A549 (cell line): ENCODE data around the gene RYR3. TPM values are rescaled to one million over a fixed set of nuclear protein-coding genes. Genes with fewer than 3 reads are reported as not detected.

Source experiments
- ATAC-seq, 2 experiments: fragments of 200-7000 bp in 1 of 2; fragments of >200 bp in 1 of 2; cut with Nextera tagmentation in 1 of 2; cut with Tn5 transposase in 1 of 2; 3 replicates each; pipeline versions ENCODE4 v1.8.0 to v1.9.1; 2018 to 2020; ENCODE audit warnings: mild to moderate bottlenecking in 1 of 2, moderate library complexity in 1 of 2
- CTCF ChIA-PET: fragments of 300-600 bp; sonication (Branson Sonifier 250); formaldehyde crosslinking; extraction: SDS; loops from one replicate; lab custom pipeline; 2021; ENCODE audit warnings: antibody characterized with exemption, inconsistent platforms; lab: Yijun Ruan, JAX
- POLR2A ChIA-PET: fragments of 350-600 bp; formaldehyde crosslinking; extraction: SDS; loops from one replicate; lab custom pipeline; 2021; ENCODE audit warnings: antibody characterized with exemption, inconsistent platforms; lab: Yijun Ruan, JAX
- DNase-seq, 2 experiments: peaks; one replicate each; pipeline versions ENCODE4 v3.0.0 to v3.0.0-alpha.2; 2011 to 2016; ENCODE audit warnings: low read depth in 1 of 2, low spot score in 1 of 2
- FAIRE-seq: peaks from 2 replicates; lab custom pipeline; 2011; peaks lifted over from hg19 to GRCh38; lab: Jason Lieb, UNC
- H3K27ac ChIP-seq, 2 experiments: fragments of >200 bp; sonication (Bioruptor Twin); formaldehyde crosslinking; 3 replicates each; pipeline ENCODE4 v1.5.1; 2016 to 2017
- H3K4me1 ChIP-seq: fragments of >200 bp; sonication (Bioruptor Twin); formaldehyde crosslinking; 3 replicates; pipeline ENCODE4 v1.6.1; 2016
- H3K4me2 ChIP-seq: fragments of >200 bp; sonication (Bioruptor Twin); formaldehyde crosslinking; 3 replicates; pipeline ENCODE4 v1.6.1; 2016
- H3K4me3 ChIP-seq: fragments of >200 bp; sonication (Bioruptor Twin); formaldehyde crosslinking; 3 replicates; pipeline ENCODE4 v1.5.1; 2016
- H3K9me3 ChIP-seq: fragments of >200 bp; sonication (Bioruptor Twin); formaldehyde crosslinking; 3 replicates; pipeline ENCODE4 v1.6.1; 2016
- CEBPB ChIP-seq, 2 experiments: fragments of >200 bp in 1 of 2; sonication (Bioruptor Twin) in 1 of 2; formaldehyde crosslinking in 1 of 2; IDR thresholded peaks; 2 replicates each; pipeline ENCODE4 v1.6.1; 2012 to 2016
- CHD4 ChIP-seq: fragments of 200-600 bp; sonication (generic); IDR thresholded peaks from 2 replicates; pipeline ENCODE4 v1.6.1; 2016; ENCODE audit warnings: antibody characterized with exemption, mild to moderate bottlenecking, borderline replicate concordance
- EHMT2 ChIP-seq: fragments of 200-600 bp; sonication (generic); IDR thresholded peaks from 2 replicates; pipeline ENCODE4 v1.6.1; 2016; ENCODE audit warnings: antibody characterized with exemption, low read depth, mild to moderate bottlenecking, moderate library complexity
- FOSB ChIP-seq: fragments of 250-450 bp; sonication (Bioruptor Pico); IDR thresholded peaks from 2 replicates; pipeline ENCODE4 v1.5.0; 2020; ENCODE audit warnings: mild to moderate bottlenecking, moderate library complexity
- KDM1A ChIP-seq: fragments of 200-600 bp; sonication (generic); IDR thresholded peaks from 2 replicates; pipeline ENCODE4 v1.6.1; 2016; ENCODE audit warnings: low read depth, mild to moderate bottlenecking
- MAZ ChIP-seq: fragments of 150-350 bp; IDR thresholded peaks from 2 replicates; pipeline ENCODE4 v1.6.1; 2014; ENCODE audit warnings: antibody characterized with exemption, low read depth, low read length, borderline replicate concordance
- NR3C1 ChIP-seq: fragments of >200 bp; sonication (Bioruptor Twin); formaldehyde crosslinking; IDR thresholded peaks from 3 replicates; pipeline ENCODE4 v1.6.1; 2017
- POLR2AphosphoS2 ChIP-seq: conservative IDR thresholded peaks from 2 replicates; pipeline ENCODE4 v1.6.1; 2012; ENCODE audit warnings: low read length, improper control_type of control experiment, inconsistent platforms
- RAD21 ChIP-seq, 2 experiments: fragments of >200 bp in 1 of 2; sonication (Bioruptor Twin) in 1 of 2; formaldehyde crosslinking in 1 of 2; IDR thresholded peaks in 1 of 2; conservative IDR thresholded peaks in 1 of 2; 2 replicates in 1 of 2; 3 replicates in 1 of 2; pipeline ENCODE4 v1.6.1; 2012 to 2018; ENCODE audit warnings: inconsistent platforms in 1 of 2
- RARB ChIP-seq: fragments of 250-450 bp; sonication (Bioruptor Pico); IDR thresholded peaks from 2 replicates; pipeline ENCODE4 v1.8.0; 2021; ENCODE audit warnings: mild to moderate bottlenecking, moderate library complexity
- TFCP2L1 ChIP-seq: fragments of 250-450 bp; sonication (Bioruptor Pico); IDR thresholded peaks from 2 replicates; pipeline ENCODE4 v1.5.0; 2021; ENCODE audit warnings: mild to moderate bottlenecking
- TP53 ChIP-seq: fragments of 250-450 bp; sonication (Bioruptor Pico); IDR thresholded peaks from 2 replicates; pipeline ENCODE4 v1.5.0; 2021; ENCODE audit warnings: mild to moderate bottlenecking, moderate library complexity
- ZC3H11A ChIP-seq: fragments of 450-650 bp; IDR thresholded peaks from 2 replicates; pipeline ENCODE4 v1.6.1; 2014; ENCODE audit warnings: antibody characterized with exemption, mild to moderate bottlenecking
- ZFP36 ChIP-seq: fragments of 450-650 bp; IDR thresholded peaks from 2 replicates; pipeline ENCODE4 v1.6.1; 2014; ENCODE audit warnings: borderline replicate concordance; ENCODE audit not compliant: partially characterized antibody
- ZNF302 ChIP-seq: fragments of 250-450 bp; sonication (Bioruptor Pico); IDR thresholded peaks from 2 replicates; pipeline ENCODE4 v1.9.0; 2021; ENCODE audit warnings: inconsistent platforms, mild to moderate bottlenecking, moderate library complexity
- WGBS: methylation state at CpG from one replicate; pipeline ENCODE4 v1.1.6; 2017; ENCODE audit errors: missing lambda C conversion rate; 5-methylcytosine and 5-hydroxymethylcytosine counted together
- polyA plus RNA-seq, 4 experiments: library from polyadenylated mRNA; depleted of rRNA in 3 of 4; stranded (reverse); fragments of >200 nt; fragmentation: RNase III in 1 of 4; extraction: RNeasy Plus Mini Kit Qiagen cat#74134 plus additional on column Dnase treatment in 1 of 4; gene quantifications; 2 replicates in 3 of 4; 3 replicates in 1 of 4; pipeline ENCODE4 v1.2.3, GENCODE V29; 2011 to 2017
- TF ChIP-seq, protein P1 (sequence below): IDR thresholded peaks from 2 replicates; pipeline ENCODE4 v1.6.1; 2012
- TF ChIP-seq, protein P2 (sequence below): fragments of 450-650 bp; IDR thresholded peaks from 2 replicates; pipeline ENCODE4 v1.6.1; 2014; ENCODE audit warnings: antibody characterized with exemption
- TF ChIP-seq, protein P3 (sequence below): fragments of 150-350 bp; IDR thresholded peaks from 2 replicates; pipeline ENCODE4 v1.6.1; 2014; ENCODE audit warnings: low read depth, mild to moderate bottlenecking, low read length
- TF ChIP-seq, protein P4 (sequence below): fragments of >200 bp; sonication (Bioruptor Twin); formaldehyde crosslinking; IDR thresholded peaks from 3 replicates; pipeline ENCODE4 v1.5.1; 2016

RYR3 gene
- polyA plus RNA-seq, 2 of the 4 experiments (the other 2 are of a cell fraction), result 0.03 TPM; not detected in 1

DNA sequence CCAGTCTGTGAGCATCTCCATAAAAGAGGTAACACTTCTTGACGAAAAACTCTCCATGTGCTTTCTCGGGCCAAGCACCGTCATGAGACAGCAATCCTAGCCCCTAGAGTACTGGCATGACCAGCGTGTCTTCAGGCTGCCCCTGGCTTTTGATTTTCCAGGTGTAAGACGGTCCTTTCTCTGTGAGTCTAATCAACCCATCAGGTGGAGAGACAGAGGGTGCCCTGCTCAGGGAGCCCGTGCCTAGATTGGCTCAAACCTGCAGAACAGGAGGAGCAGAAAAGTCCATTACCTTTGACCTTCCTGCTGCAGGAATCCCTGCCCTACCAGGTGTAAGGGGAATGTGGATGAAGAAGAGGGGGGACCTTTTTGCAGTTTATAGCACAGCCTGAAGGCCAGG, 548.1 kb downstream of the RYR3 start:
- H3K4me3 ChIP-seq, result no peak overlapping the region
- FAIRE-seq (no peak), DNase-seq (no peak), ATAC-seq (no peak)
- peaks cover 6% of the 10 kb centered on the region; the same call in 2 of the 3 replicates for H3K4me1 ChIP-seq
- TF ChIP-seq FOSB (CRISPR knock-in tag), result no peak
- TF ChIP-seq, protein P1, sequence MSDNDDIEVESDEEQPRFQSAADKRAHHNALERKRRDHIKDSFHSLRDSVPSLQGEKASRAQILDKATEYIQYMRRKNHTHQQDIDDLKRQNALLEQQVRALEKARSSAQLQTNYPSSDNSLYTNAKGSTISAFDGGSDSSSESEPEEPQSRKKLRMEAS, result no peak
- TF ChIP-seq ZFP36, result no peak
- no peak for TF ChIP-seq TFCP2L1 (CRISPR knock-in tag)
- TF ChIP-seq NR3C1, result no peak
- TF ChIP-seq ZC3H11A, result no peak
- TF ChIP-seq KDM1A, result no peak
- no peak for TF ChIP-seq POLR2AphosphoS2
- no peak for TF ChIP-seq RAD21 (conservative IDR thresholded peaks at IDR 0.05 in 1 of 2, IDR thresholded peaks at IDR 0.05 in 1 of 2)
- TF ChIP-seq MAZ, result no peak
- TF ChIP-seq RARB, result no peak
- TF ChIP-seq, protein P2, sequence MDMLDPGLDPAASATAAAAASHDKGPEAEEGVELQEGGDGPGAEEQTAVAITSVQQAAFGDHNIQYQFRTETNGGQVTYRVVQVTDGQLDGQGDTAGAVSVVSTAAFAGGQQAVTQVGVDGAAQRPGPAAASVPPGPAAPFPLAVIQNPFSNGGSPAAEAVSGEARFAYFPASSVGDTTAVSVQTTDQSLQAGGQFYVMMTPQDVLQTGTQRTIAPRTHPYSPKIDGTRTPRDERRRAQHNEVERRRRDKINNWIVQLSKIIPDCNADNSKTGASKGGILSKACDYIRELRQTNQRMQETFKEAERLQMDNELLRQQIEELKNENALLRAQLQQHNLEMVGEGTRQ, result no peak
- 91% methylated on average over 6 of the region's 6 CpGs for WGBS
- H3K9me3 ChIP-seq, result no peaks in the 10 kb centered on the region
- no peak overlapping the region for H3K4me2 ChIP-seq
- POLR2A ChIA-PET, result no interaction called here
- CTCF ChIA-PET, result interaction anchor here (0.6 kb wide), 1 partner anchor 94 kb away, joined by 3 read pairs; no protein-coding TSS in a partner anchor
- no peak overlapping the region for H3K27ac ChIP-seq

DNA sequence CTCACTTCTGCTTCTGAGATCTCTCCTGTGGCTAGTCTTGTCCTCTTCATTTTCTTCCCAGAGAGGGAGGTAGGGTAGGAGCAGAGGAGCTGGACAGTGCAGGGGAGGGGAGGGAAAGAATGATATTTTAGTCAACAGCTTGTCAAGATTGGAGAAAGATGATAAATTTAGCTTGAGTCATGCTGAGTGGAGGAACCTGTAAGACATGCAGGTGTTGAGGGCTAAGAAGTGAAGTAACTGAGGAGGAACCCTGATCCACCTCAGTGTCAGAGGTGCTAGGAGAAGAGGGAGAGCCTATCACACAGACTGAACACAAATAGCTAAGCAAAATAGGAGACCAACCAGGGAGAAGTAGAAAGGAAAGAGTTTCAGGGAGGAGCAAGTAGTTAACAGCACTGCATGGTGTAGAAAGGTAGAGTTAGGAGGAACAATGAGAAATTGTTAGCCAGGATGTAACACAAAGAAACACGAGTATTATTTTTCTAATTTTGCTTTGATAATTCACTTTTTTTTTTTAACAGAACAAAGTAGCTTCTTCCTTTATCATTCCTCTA, 549.3 kb downstream of the RYR3 start:
- 80% methylated on average over 1 of the region's 1 CpG for WGBS
- ATAC-seq, result no peak

DNA sequence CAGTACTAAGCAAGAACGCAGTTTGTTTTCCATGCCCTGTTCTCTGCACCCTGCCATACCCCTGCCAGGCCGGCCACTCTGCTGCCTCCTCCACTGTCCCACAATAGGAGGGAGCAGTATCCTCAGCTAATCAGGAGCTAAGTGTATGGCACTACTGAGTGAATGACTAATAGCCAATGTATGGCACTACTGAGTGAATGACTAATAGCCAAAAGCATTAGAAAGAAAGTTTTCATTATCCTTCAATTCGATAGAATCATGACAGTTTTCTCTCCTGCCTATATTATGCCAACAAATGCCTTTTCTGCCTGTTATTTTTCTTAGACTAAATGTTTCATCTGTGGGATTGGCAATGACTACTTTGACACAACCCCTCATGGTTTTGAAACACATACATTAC, 550.0 kb downstream of the RYR3 start:
- TF ChIP-seq CEBPB (IDR thresholded peaks at IDR 0.05) (no peak), TP53 (no peak), KDM1A (no peak), CHD4 (no peak), EHMT2 (no peak)
- TF ChIP-seq, protein P3, sequence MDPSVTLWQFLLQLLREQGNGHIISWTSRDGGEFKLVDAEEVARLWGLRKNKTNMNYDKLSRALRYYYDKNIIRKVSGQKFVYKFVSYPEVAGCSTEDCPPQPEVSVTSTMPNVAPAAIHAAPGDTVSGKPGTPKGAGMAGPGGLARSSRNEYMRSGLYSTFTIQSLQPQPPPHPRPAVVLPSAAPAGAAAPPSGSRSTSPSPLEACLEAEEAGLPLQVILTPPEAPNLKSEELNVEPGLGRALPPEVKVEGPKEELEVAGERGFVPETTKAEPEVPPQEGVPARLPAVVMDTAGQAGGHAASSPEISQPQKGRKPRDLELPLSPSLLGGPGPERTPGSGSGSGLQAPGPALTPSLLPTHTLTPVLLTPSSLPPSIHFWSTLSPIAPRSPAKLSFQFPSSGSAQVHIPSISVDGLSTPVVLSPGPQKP, result no peak
- 50% methylated on average over 3 of the region's 3 CpGs for WGBS
- Histone ChIP-seq H3K4me1 (peaks cover 6% of the 10 kb centered on the region; the same call in 2 of the 3 replicates), H3K4me2 (peak overlapping the region; percentile 7; the same call in 1 of the 3 replicates), H3K9me3 (no peaks in the 10 kb centered on the region), H3K27ac (no peak overlapping the region), H3K4me3 (no peak overlapping the region)
- DNase-seq (peak in 1 of 2 experiments; percentile 17), ATAC-seq (peak; percentile 79 to 85), FAIRE-seq (peak; percentile 56)
- ChIA-PET POLR2A (no interaction called here), CTCF (interaction anchor here (0.8 to 1.6 kb wide), 4 partner anchors 10 to 122 kb away, joined by 3 to 4 read pairs (median 4); no protein-coding TSS in a partner anchor)

More for the DNA sequence above, 549.3 kb downstream of the RYR3 start:
- FAIRE-seq, result no peak
- ChIA-PET POLR2A (no interaction called here), CTCF (interaction anchor here (0.8 to 1.5 kb wide), 4 partner anchors 9 to 125 kb away, joined by 3 to 4 read pairs (median 4); no protein-coding TSS in a partner anchor)
- H3K4me2 ChIP-seq, result no peak overlapping the region
- DNase-seq, result no peak
- no peak overlapping the region for H3K4me3 ChIP-seq
- TF ChIP-seq ZNF302 (CRISPR knock-in tag), result no peak
- TF ChIP-seq KDM1A, result no peak
- TF ChIP-seq, protein P4, sequence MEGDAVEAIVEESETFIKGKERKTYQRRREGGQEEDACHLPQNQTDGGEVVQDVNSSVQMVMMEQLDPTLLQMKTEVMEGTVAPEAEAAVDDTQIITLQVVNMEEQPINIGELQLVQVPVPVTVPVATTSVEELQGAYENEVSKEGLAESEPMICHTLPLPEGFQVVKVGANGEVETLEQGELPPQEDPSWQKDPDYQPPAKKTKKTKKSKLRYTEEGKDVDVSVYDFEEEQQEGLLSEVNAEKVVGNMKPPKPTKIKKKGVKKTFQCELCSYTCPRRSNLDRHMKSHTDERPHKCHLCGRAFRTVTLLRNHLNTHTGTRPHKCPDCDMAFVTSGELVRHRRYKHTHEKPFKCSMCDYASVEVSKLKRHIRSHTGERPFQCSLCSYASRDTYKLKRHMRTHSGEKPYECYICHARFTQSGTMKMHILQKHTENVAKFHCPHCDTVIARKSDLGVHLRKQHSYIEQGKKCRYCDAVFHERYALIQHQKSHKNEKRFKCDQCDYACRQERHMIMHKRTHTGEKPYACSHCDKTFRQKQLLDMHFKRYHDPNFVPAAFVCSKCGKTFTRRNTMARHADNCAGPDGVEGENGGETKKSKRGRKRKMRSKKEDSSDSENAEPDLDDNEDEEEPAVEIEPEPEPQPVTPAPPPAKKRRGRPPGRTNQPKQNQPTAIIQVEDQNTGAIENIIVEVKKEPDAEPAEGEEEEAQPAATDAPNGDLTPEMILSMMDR, result no peak
- H3K4me1 ChIP-seq, result peaks cover 6% of the 10 kb centered on the region; the same call in 2 of the 3 replicates
- no peaks in the 10 kb centered on the region for H3K9me3 ChIP-seq
- H3K27ac ChIP-seq, result no peak overlapping the region
